Keratinocyte (primary cell): ENCODE measurements around the gene ABI2.

Source experiments
- EZH2 ChIP-seq: IDR thresholded peaks from one replicate; pipeline ENCODE4 v1.6.1; 2012; ENCODE audit warnings: inconsistent platforms, mild to moderate bottlenecking, low read length, moderate library complexity
- TF ChIP-seq, protein P1 (sequence below), 3 experiments: IDR thresholded peaks in 1 of 3; conservative IDR thresholded peaks in 1 of 3; optimal IDR thresholded peaks in 1 of 3; 2 replicates in 2 of 3; 3 replicates in 1 of 3; pipeline versions ENCODE3 to v1.5.1; 2011; ENCODE audit warnings: low read length in 3 of 3, mild to moderate bottlenecking in 3 of 3, moderate library complexity in 2 of 3, control low read depth in 1 of 3, inconsistent platforms in 1 of 3; ENCODE audit not compliant: insufficient read depth in 2 of 3; ENCODE audit errors: extremely low read depth in 1 of 3

DNA sequence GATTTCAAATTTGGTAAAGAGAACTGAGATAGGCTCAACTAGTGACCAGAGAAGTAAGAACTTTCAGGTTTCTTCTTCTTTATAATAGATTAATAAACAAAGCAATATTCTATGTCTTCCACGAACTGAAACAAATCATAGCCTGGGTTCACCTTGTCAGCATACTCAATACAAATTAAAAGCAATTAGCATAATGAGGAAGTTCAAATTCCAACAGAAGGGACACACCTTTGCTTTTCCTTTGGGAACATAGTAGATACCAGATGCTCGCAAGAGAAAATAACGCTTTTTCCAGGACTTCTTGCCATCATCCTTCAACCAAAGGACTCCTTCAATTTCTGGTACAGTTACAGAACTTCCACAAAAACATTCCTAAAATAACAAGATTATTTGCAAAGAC lies 127.0 kb downstream of the ABI2 start:
- TF ChIP-seq, protein P1, sequence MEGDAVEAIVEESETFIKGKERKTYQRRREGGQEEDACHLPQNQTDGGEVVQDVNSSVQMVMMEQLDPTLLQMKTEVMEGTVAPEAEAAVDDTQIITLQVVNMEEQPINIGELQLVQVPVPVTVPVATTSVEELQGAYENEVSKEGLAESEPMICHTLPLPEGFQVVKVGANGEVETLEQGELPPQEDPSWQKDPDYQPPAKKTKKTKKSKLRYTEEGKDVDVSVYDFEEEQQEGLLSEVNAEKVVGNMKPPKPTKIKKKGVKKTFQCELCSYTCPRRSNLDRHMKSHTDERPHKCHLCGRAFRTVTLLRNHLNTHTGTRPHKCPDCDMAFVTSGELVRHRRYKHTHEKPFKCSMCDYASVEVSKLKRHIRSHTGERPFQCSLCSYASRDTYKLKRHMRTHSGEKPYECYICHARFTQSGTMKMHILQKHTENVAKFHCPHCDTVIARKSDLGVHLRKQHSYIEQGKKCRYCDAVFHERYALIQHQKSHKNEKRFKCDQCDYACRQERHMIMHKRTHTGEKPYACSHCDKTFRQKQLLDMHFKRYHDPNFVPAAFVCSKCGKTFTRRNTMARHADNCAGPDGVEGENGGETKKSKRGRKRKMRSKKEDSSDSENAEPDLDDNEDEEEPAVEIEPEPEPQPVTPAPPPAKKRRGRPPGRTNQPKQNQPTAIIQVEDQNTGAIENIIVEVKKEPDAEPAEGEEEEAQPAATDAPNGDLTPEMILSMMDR (optimal IDR thresholded peaks at IDR 0.05 in 1 of 3, IDR thresholded peaks at IDR 0.05 in 1 of 3, conservative IDR thresholded peaks at IDR 0.05 in 1 of 3; ENCODE audit: extremely low read depth in 1 of 3, insufficient read depth in 2 of 3, low read length in 3 of 3), result no peak
- no peak for TF ChIP-seq EZH2
